Smooth muscle cell (in vitro differentiated cells): ENCODE results near the gene NMT2. TPM values are rescaled to one million over a fixed set of nuclear protein-coding genes. Genes with fewer than 3 reads are reported as not detected.

Source experiments
- DNase-seq: peaks from one replicate; lab custom pipeline; 2025; ENCODE audit not compliant: unreplicated experiment; lab: John Stamatoyannopoulos, UW
- H2AFZ ChIP-seq: fragments of 200-600 bp; sonication (generic); 2 replicates; pipeline ENCODE4 v1.6.0; 2016; ENCODE audit warnings: antibody characterized with exemption, low read depth, mild to moderate bottlenecking
- H3F3A ChIP-seq: fragments of 200-600 bp; sonication (generic); 2 replicates; pipeline ENCODE4 v1.6.0; 2017; ENCODE audit warnings: antibody characterized with exemption, low read depth
- H3K27ac ChIP-seq: fragments of 200-600 bp; sonication (generic); 2 replicates; pipeline ENCODE4 v1.5.1; 2016; ENCODE audit warnings: low read depth, mild to moderate bottlenecking
- H3K27me3 ChIP-seq: fragments of 200-600 bp; sonication (generic); 2 replicates; pipeline ENCODE4 v1.6.1; 2016; ENCODE audit warnings: low read depth, mild to moderate bottlenecking
- H3K36me3 ChIP-seq: fragments of 200-600 bp; sonication (generic); 2 replicates; pipeline ENCODE4 v1.5.1; 2016; ENCODE audit warnings: low read depth
- H3K4me1 ChIP-seq: fragments of 200-600 bp; sonication (generic); 2 replicates; pipeline ENCODE4 v1.5.1; 2016; ENCODE audit warnings: low read depth
- H3K4me2 ChIP-seq: fragments of 200-600 bp; sonication (generic); 2 replicates; pipeline ENCODE4 v1.6.0; 2016; ENCODE audit warnings: mild to moderate bottlenecking
- H3K4me3 ChIP-seq: fragments of 200-600 bp; sonication (generic); 2 replicates; pipeline ENCODE4 v1.5.1; 2016; ENCODE audit warnings: mild to moderate bottlenecking
- H3K79me2 ChIP-seq: fragments of 200-600 bp; sonication (generic); 2 replicates; pipeline ENCODE4 v1.6.0; 2016; ENCODE audit warnings: low read depth, mild to moderate bottlenecking
- H3K9ac ChIP-seq: fragments of 200-600 bp; sonication (generic); 2 replicates; pipeline ENCODE4 v1.6.0; 2016; ENCODE audit warnings: low read depth
- H3K9me3 ChIP-seq: fragments of 200-600 bp; sonication (generic); replicated peaks from 2 replicates; pipeline ENCODE4 v1.5.1; 2016; ENCODE audit warnings: low read depth
- H4K20me1 ChIP-seq: fragments of 200-600 bp; sonication (generic); 2 replicates; pipeline ENCODE4 v1.6.0; 2016; ENCODE audit warnings: low read depth
- CTCF ChIP-seq: fragments of 200-600 bp; sonication (generic); IDR thresholded peaks from 2 replicates; pipeline ENCODE4 v1.5.1; 2017; ENCODE audit warnings: borderline replicate concordance, mild to moderate bottlenecking, antibody characterized with exemption; ENCODE audit not compliant: insufficient read depth, poor library complexity, severe bottlenecking
- WGBS: methylation state at CpG from one replicate; pipeline ENCODE4 v1.1.7; 2016; ENCODE audit warnings: low lambda C conversion rate; 5-methylcytosine and 5-hydroxymethylcytosine counted together
- polyA plus RNA-seq: library from polyadenylated mRNA; unstranded; fragments of >200 nt; fragmentation: Nextera tagmentation; extraction: Ambion mirVana; gene quantifications from 2 replicates; pipeline ENCODE4 v1.2.1, GENCODE V29; 2016
- total RNA-seq: library from RNA; depleted of rRNA; stranded (reverse); fragments of >200 nt; gene quantifications from 2 replicates; pipeline ENCODE4 v1.2.3, GENCODE V29; 2014

NMT2 gene
- total and polyA plus RNA-seq, 2 experiments from 2014 or later: 9.4 to 9.5 TPM

DNA sequence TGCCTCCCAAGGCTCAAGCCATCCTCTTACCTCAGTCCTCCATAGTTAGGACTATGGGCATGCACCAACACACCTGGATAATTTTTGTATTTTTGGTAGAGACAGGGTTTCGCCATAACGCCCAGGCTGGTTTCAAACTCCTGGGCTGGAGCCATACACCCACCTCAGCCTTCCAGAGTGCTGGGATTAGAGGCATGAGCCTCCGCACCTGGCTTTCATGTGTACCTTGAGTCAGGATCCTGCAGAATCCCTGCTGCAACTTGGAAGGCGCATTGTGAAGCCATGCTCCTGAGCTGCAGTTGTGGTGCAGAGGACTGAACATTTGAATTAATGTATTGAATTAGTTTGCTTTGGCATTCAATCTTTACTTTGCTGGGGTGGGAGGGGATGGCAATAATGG is 29.4 kb upstream of the NMT2 start:
- no peaks in the 10 kb centered on the region for H3K27me3 ChIP-seq
- DNase-seq: no peak
- no peak overlapping the region for H3K4me2 ChIP-seq
- no peak overlapping the region for H3K27ac ChIP-seq
- no peak overlapping the region for H3K9ac ChIP-seq
- no peaks in the 10 kb centered on the region for H3K9me3 ChIP-seq
- no peak overlapping the region for H3K4me3 ChIP-seq
- no peaks in the 10 kb centered on the region for H3F3A ChIP-seq
- H3K79me2 ChIP-seq: no peaks in the 10 kb centered on the region
- H3K4me1 ChIP-seq: peaks cover 3% of the 10 kb centered on the region
- H3K36me3 ChIP-seq: no peaks in the 10 kb centered on the region
- H2AFZ ChIP-seq: no peak overlapping the region
- 98% methylated on average over 4 of the region's 4 CpGs for WGBS
- H4K20me1 ChIP-seq: no peaks in the 10 kb centered on the region
- TF ChIP-seq CTCF: no peak

DNA sequence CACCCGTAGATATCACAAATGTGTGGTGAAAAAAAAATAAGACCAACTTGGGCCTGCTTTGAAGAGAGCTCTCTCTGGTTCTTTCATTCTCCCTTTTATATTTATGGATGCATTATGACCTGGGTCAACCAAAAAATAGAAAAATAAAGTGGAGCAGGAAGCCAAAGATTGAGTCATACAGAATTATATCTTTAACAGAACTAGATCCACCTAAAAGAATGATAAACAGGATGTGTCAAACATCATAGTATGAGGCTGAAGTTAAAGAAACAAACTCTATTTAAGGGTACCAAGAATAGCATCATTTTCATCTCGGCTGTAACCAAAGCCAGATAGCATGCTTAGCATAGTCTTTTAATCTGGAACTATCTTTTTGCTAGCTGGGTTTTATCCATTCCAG is 28.8 kb upstream of the NMT2 start:
- H3K4me1 ChIP-seq: peaks cover 3% of the 10 kb centered on the region
- H3F3A ChIP-seq: no peaks in the 10 kb centered on the region
- H3K79me2 ChIP-seq: no peaks in the 10 kb centered on the region
- DNase-seq: no peak
- 60% methylated on average over 2 of the region's 2 CpGs for WGBS
- no peaks in the 10 kb centered on the region for H3K9me3 ChIP-seq
- H2AFZ ChIP-seq: no peak overlapping the region
- no peak overlapping the region for H3K4me2 ChIP-seq
- TF ChIP-seq CTCF: no peak
- H3K27me3 ChIP-seq: no peaks in the 10 kb centered on the region
- no peak overlapping the region for H3K27ac ChIP-seq
- no peak overlapping the region for H3K9ac ChIP-seq
- no peaks in the 10 kb centered on the region for H3K36me3 ChIP-seq
- no peak overlapping the region for H3K4me3 ChIP-seq
- no peaks in the 10 kb centered on the region for H4K20me1 ChIP-seq

DNA sequence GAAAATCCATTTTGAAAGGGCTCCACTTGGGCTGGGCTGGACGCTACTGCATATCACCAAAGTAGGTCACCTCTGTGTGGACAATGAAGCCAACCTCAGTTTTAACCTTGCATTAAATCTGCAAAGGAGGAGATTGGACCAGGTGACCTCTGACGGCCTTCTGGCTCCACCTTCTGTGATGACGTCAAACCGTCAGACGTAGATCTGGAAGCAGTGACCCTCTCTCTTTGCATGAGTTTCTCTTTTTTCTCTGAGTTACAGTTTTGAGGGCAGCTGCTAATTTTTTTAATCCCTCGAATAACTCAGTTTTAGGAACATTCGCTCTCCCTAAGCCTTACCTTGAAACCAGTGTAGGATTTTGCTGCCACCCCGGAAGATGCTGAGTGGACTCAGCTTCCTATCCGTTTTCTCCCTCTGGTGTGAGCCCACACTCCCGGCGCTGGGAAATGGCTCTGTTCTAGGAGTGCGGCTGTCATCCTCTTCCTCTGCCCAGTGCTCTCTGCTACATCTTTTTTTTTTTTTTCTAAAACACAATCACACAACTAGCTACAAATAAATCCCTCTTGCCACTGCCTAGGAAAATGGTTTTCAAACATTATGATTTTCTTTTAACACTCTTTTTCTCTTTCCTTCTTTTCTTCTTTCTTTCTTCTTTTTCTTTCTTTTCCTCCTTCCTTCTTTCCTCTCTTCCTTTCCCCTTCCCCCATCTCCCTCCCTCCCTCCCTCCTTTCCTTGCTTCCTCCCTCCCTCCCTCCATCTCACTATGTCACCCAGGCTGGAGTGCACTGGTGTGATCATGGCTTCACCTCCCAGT is 27.7 kb upstream of the NMT2 start:
- H4K20me1 ChIP-seq: no peaks in the 10 kb centered on the region
- TF ChIP-seq CTCF: no peak
- H3K79me2 ChIP-seq: no peaks in the 10 kb centered on the region
- no peak overlapping the region for H3K9ac ChIP-seq
- H3F3A ChIP-seq: no peaks in the 10 kb centered on the region
- H3K27ac ChIP-seq: no peak overlapping the region
- H2AFZ ChIP-seq: no peak overlapping the region
- H3K36me3 ChIP-seq: no peaks in the 10 kb centered on the region
- no peaks in the 10 kb centered on the region for H3K27me3 ChIP-seq
- 83% methylated on average over 12 of the region's 12 CpGs for WGBS
- peaks cover 3% of the 10 kb centered on the region for H3K4me1 ChIP-seq
- DNase-seq: no peak
- H3K4me2 ChIP-seq: no peak overlapping the region
- no peaks in the 10 kb centered on the region for H3K9me3 ChIP-seq
- H3K4me3 ChIP-seq: no peak overlapping the region
